Measurements from ENCODE around the gene GULP1. TPM values are rescaled to one million over a fixed set of nuclear protein-coding genes. Genes with fewer than 3 reads are reported as not detected.

GULP1 gene
- polyA plus RNA-seq, 1 donor (not counting 4 experiments of a cell fraction or from before 2014, with no cell fraction given): 11.7 TPM

- Histone ChIP-seq H3K27me3 (ENCODE audit: control insufficient read depth, extremely low read depth, insufficient read depth, low read length) (no peaks in the 10 kb centered on the region), H4K20me1 (ENCODE audit: control insufficient read depth, extremely low read depth, insufficient read depth, low read length) (no peaks in the 10 kb centered on the region), H3K79me2 (ENCODE audit: control insufficient read depth, insufficient read depth, low read length) (no peaks in the 10 kb centered on the region), H3K9me1 (ENCODE audit: control insufficient read depth, extremely low read depth, insufficient read depth, low read length) (no peaks in the 10 kb centered on the region), H3K27ac (ENCODE audit: control insufficient read depth, insufficient read depth, low read length) (no peak overlapping the region), H3K4me2 (ENCODE audit: control insufficient read depth, extremely low read depth, insufficient read depth, low read depth, low read length) (no peak overlapping the region), H3K4me1 (ENCODE audit: control insufficient read depth, extremely low read depth, insufficient read depth, low read length) (no peaks in the 10 kb centered on the region), H3K9me3 (ENCODE audit: control insufficient read depth, low read depth, low read length) (no peaks in the 10 kb centered on the region), H3K9ac (ENCODE audit: control insufficient read depth, extremely low read depth, insufficient read depth, low read length) (no peak overlapping the region), H2AFZ (ENCODE audit: control insufficient read depth, low read length) (no peak overlapping the region), H3K4me3 (ENCODE audit: control insufficient read depth in 2 of 3, extremely low read depth in 1 of 3, insufficient read depth in 2 of 3, low read depth in 1 of 3, low read length in 3 of 3) (no peak overlapping the region), H3K36me3 (ENCODE audit: control insufficient read depth in 2 of 2, extremely low read depth in 1 of 2, insufficient read depth in 2 of 2, low read length in 2 of 2) (no peaks in the 10 kb centered on the region)
- FAIRE-seq (no peak), DNase-seq (ENCODE audit: low read depth, low spot score) (no peak)
- dilution Hi-C loops (cut with MboI; ENCODE audit: extremely low pct_ligation_motif_present, low sequenced_read_pairs): no loop called here
- TF ChIP-seq CTCF (optimal IDR thresholded peaks at IDR 0.05 in 1 of 3, IDR thresholded peaks at IDR 0.05 in 1 of 3, conservative IDR thresholded peaks at IDR 0.05 in 1 of 3; ENCODE audit: extremely low read depth in 1 of 3, insufficient read depth in 2 of 3, low read length in 3 of 3) (no peak), EZH2 (IDR thresholded peaks at IDR 0.05; ENCODE audit: low read length) (no peak)
Measured at GRCh38 chr2:188327518-188328213, 36.0 kb downstream of the GULP1 start.

- no peak overlapping the region for H3K4me3 ChIP-seq (ENCODE audit: control insufficient read depth in 2 of 3, extremely low read depth in 1 of 3, insufficient read depth in 2 of 3, low read depth in 1 of 3, low read length in 3 of 3)
- H3K4me1 ChIP-seq (ENCODE audit: control insufficient read depth, extremely low read depth, insufficient read depth, low read length): no peaks in the 10 kb centered on the region
- H2AFZ ChIP-seq (ENCODE audit: control insufficient read depth, low read length): no peak overlapping the region
- H3K9me3 ChIP-seq (ENCODE audit: control insufficient read depth, low read depth, low read length): no peaks in the 10 kb centered on the region
- no peak overlapping the region for H3K27ac ChIP-seq (ENCODE audit: control insufficient read depth, insufficient read depth, low read length)
- no peaks in the 10 kb centered on the region for H3K36me3 ChIP-seq (ENCODE audit: control insufficient read depth in 2 of 2, extremely low read depth in 1 of 2, insufficient read depth in 2 of 2, low read length in 2 of 2)
- H3K9me1 ChIP-seq (ENCODE audit: control insufficient read depth, extremely low read depth, insufficient read depth, low read length): no peaks in the 10 kb centered on the region
- H4K20me1 ChIP-seq (ENCODE audit: control insufficient read depth, extremely low read depth, insufficient read depth, low read length): no peaks in the 10 kb centered on the region
- FAIRE-seq (no peak), DNase-seq (ENCODE audit: low read depth, low spot score) (no peak)
- dilution Hi-C loops (cut with MboI; ENCODE audit: extremely low pct_ligation_motif_present, low sequenced_read_pairs): no loop called here
- no peak overlapping the region for H3K4me2 ChIP-seq (ENCODE audit: control insufficient read depth, extremely low read depth, insufficient read depth, low read depth, low read length)
- no peak overlapping the region for H3K9ac ChIP-seq (ENCODE audit: control insufficient read depth, extremely low read depth, insufficient read depth, low read length)
- H3K27me3 ChIP-seq (ENCODE audit: control insufficient read depth, extremely low read depth, insufficient read depth, low read length): no peaks in the 10 kb centered on the region
- H3K79me2 ChIP-seq (ENCODE audit: control insufficient read depth, insufficient read depth, low read length): no peaks in the 10 kb centered on the region
- TF ChIP-seq CTCF (optimal IDR thresholded peaks at IDR 0.05 in 1 of 3, IDR thresholded peaks at IDR 0.05 in 1 of 3, conservative IDR thresholded peaks at IDR 0.05 in 1 of 3; ENCODE audit: extremely low read depth in 1 of 3, insufficient read depth in 2 of 3, low read length in 3 of 3) (no peak), EZH2 (IDR thresholded peaks at IDR 0.05; ENCODE audit: low read length) (no peak)
Measured at GRCh38 chr2:188328419-188328818, 36.7 kb downstream of the GULP1 start.
